Measurements from ENCODE around the gene RILPL2.
"Not testable (repeated sequence)": the region's sequence is repeated elsewhere in the genome, so short reads cannot be mapped to it uniquely, and the experiment has no call there.

RILPL2 gene

GRCh38 chr12:123387508-123388176, 48.8 kb downstream of the RILPL2 start:
- DNase-seq (ENCODE audit: insufficient read length, low spot score), result no peak
- FAIRE-seq, result no peak

- DNase-seq (ENCODE audit: insufficient read length, low spot score); FAIRE-seq: not testable (repeated sequence)
Measured at GRCh38 chr12:123385536-123385935, 50.9 kb downstream of the RILPL2 start.

- DNase-seq (ENCODE audit: insufficient read length, low spot score) (no peak), FAIRE-seq (no peak)
Measured at GRCh38 chr12:123384994-123385376, 51.5 kb downstream of the RILPL2 start.

GRCh38 chr12:123384318-123384993, 52.0 kb downstream of the RILPL2 start:
- DNase-seq (ENCODE audit: insufficient read length, low spot score), result no peak
- no peak for FAIRE-seq

- FAIRE-seq, result no peak
- DNase-seq (ENCODE audit: insufficient read length, low spot score), result no peak
Measured at GRCh38 chr12:123382684-123383083, 53.8 kb downstream of the RILPL2 start.

GRCh38 chr12:123379391-123379790, 57.1 kb downstream of the RILPL2 start:
- FAIRE-seq (no peak), DNase-seq (ENCODE audit: insufficient read length, low spot score) (no peak)

- not testable (repeated sequence) for DNase-seq (ENCODE audit: insufficient read length, low spot score); FAIRE-seq
Measured at GRCh38 chr12:123372415-123372814, 64.1 kb downstream of the RILPL2 start.

GRCh38 chr12:123371667-123372368, 64.7 kb downstream of the RILPL2 start:
- FAIRE-seq, result not testable (repeated sequence)

GRCh38 chr12:123369229-123369628, 67.3 kb downstream of the RILPL2 start:
- FAIRE-seq (no peak), DNase-seq (ENCODE audit: insufficient read length, low spot score) (no peak)

More at GRCh38 chr12:123371667-123372368, 64.7 kb downstream of the RILPL2 start:
- DNase-seq (ENCODE audit: insufficient read length, low spot score), result not testable (repeated sequence)

- DNase-seq (ENCODE audit: insufficient read length, low spot score); FAIRE-seq: not testable (repeated sequence)
Measured at GRCh38 chr12:123368431-123368830, 68.1 kb downstream of the RILPL2 start.

GRCh38 chr12:123367511-123367910, 69.0 kb downstream of the RILPL2 start:
- no peak for FAIRE-seq
- no peak for DNase-seq (ENCODE audit: insufficient read length, low spot score)
